Activated CD4-positive, alpha-beta T cell treated with anti-CD3 and anti-CD28 coated beads for 36 hours (primary cell): ENCODE data around the gene ZNF398. TPM values are rescaled to one million over a fixed set of nuclear protein-coding genes. Genes with fewer than 3 reads are reported as not detected.
"Not testable (repeated sequence)": the region's sequence is repeated elsewhere in the genome, so short reads cannot be mapped to it uniquely, and the experiment has no call there.

Source experiments
- ATAC-seq: fragments of 200-7000 bp; cut with Tn5 transposase; one replicate; pipeline ENCODE4 v1.10.0; 2021; ENCODE audit warnings: mild to moderate bottlenecking, moderate library complexity
- CTCF ChIA-PET: fragments of 350-600 bp; sonication (Branson Sonifier 250); formaldehyde crosslinking; loops from one replicate; lab custom pipeline; 2021; ENCODE audit warnings: antibody characterized with exemption; lab: Charles Lee
- POLR2A ChIA-PET: fragments of 350-600 bp; sonication (Branson Sonifier 250); formaldehyde crosslinking; loops from one replicate; lab custom pipeline; 2021; ENCODE audit warnings: antibody characterized with exemption, inconsistent platforms; lab: Charles Lee
- DNase-seq: peaks from one replicate; pipeline ENCODE4 v3.0.0-alpha.2; 2020
- H3K27ac Mint-ChIP-seq: one replicate; pipeline ENCODE4 v1.8.0; 2021; ENCODE audit warnings: mixed read lengths
- H3K27me3 Mint-ChIP-seq: one replicate; pipeline ENCODE4 v1.8.0; 2021; ENCODE audit warnings: mixed read lengths
- H3K36me3 Mint-ChIP-seq: one replicate; pipeline ENCODE4 v1.8.0; 2021; ENCODE audit warnings: low read depth, mixed read lengths
- H3K4me1 Mint-ChIP-seq: one replicate; pipeline ENCODE4 v1.8.0; 2021; ENCODE audit warnings: mixed read lengths
- H3K4me3 Mint-ChIP-seq: one replicate; pipeline ENCODE4 v1.8.0; 2021; ENCODE audit warnings: mild to moderate bottlenecking, moderate library complexity, mixed read lengths
- H3K9me3 Mint-ChIP-seq: one replicate; pipeline ENCODE4 v1.8.0; 2021; ENCODE audit warnings: low read depth, mixed read lengths
- intact Hi-C, 2 experiments: fragments of 100-400 bp; cut with DNase I in 1 of 2; cut with micrococcal nuclease in 1 of 2; formaldehyde crosslinking; loops; one replicate each; pipeline versions ENCODE4 v1.14.2 to v1.15.1; 2022 to 2024; cut with DNase I, micrococcal nuclease
- total RNA-seq, 2 experiments: library from RNA; stranded (reverse); gene quantifications; one replicate each; pipeline ENCODE4 v1.2.3, GENCODE V29; 2021

The ZNF398 gene
- total RNA-seq, 2 experiments from 2014 or later: 9.6 to 10.5 TPM

GRCh38 chr7:149125863-149126661, 21.2 kb upstream of the ZNF398 start, which contains the start of gene ZNF425:
Gene ZNF425, minus strand, starts transcription at chr7:149126324. Its CDS starts 111 bp downstream, at chr7:149126213.
- intact Hi-C loops: loop anchor here (1.0 to 5.0 kb wide), 14 partner anchors 21 to 1931 kb away; partner anchors contain the start of genes ZNF398 (in 2 of the 2), ZNF783 (in 2 of the 2), CDK5 (in 1 of the 2) and CUL1 (in 1 of the 2)
- peaks cover 21% of the 10 kb centered on the region for H3K4me1 Mint-ChIP-seq
- peaks cover 6% of the 10 kb centered on the region for H3K9me3 Mint-ChIP-seq

GRCh38 chr7:149126662-149127266, 20.5 kb upstream of the ZNF398 start:
- H3K4me1 Mint-ChIP-seq: peaks cover 21% of the 10 kb centered on the region
- no peaks in the 10 kb centered on the region for H3K27me3 Mint-ChIP-seq
- H3K4me3 Mint-ChIP-seq: peak overlapping the region; percentile 83
- H3K27ac Mint-ChIP-seq: peak overlapping the region; percentile 99
- H3K9me3 Mint-ChIP-seq: peaks cover 9% of the 10 kb centered on the region
- H3K36me3 Mint-ChIP-seq: peaks cover 48% of the 10 kb centered on the region
- intact Hi-C loops: loop anchor here (1.0 to 5.0 kb wide), 17 partner anchors 21 to 1931 kb away; partner anchors contain the start of genes ZNF398 (in 2 of the 2), ZNF783 (in 2 of the 2), CDK5 (in 1 of the 2) and CUL1 (in 1 of the 2)
- CTCF ChIA-PET: interaction anchor here (0.7 to 5.2 kb wide), 6 partner anchors 9 to 61 kb away, joined by 3 to 31 read pairs (median 6); partner anchors contain the start of genes ZNF398 and ZNF786
- ATAC-seq (peak; percentile 56), DNase-seq (peak; percentile 82)
- POLR2A ChIA-PET: interaction anchor here (0.6 to 1.3 kb wide), 3 partner anchors 20 to 1629 kb away, joined by 4 to 11 read pairs (median 7); partner anchors contain the start of gene ZNF398

More at GRCh38 chr7:149125863-149126661, 21.2 kb upstream of the ZNF398 start, which contains the start of gene ZNF425:
- peak within 1 kb of the TSS; percentile 99 for H3K27ac Mint-ChIP-seq
- CTCF ChIA-PET: interaction anchor here (0.5 to 5.2 kb wide), 13 partner anchors 10 to 455 kb away, joined by 3 to 31 read pairs (median 4); partner anchors contain the start of genes ZNF282, ZNF398 and ZNF786
- H3K27me3 Mint-ChIP-seq: no peaks in the 10 kb centered on the region
- peaks cover 41% of the 10 kb centered on the region for H3K36me3 Mint-ChIP-seq
- POLR2A ChIA-PET: interaction anchor here (0.6 to 1.3 kb wide), 3 partner anchors 21 to 1630 kb away, joined by 3 to 7 read pairs (median 4); partner anchors contain the start of genes ZNF282 and ZNF398
- peak within 1 kb of the TSS; percentile 83 for H3K4me3 Mint-ChIP-seq
- ATAC-seq (peak; percentile 88), DNase-seq (peak; percentile 96)

- ATAC-seq (no peak), DNase-seq (no peak)
- intact Hi-C loops: no loop called here
- H3K4me3 Mint-ChIP-seq: no peak overlapping the region
- H3K27me3 Mint-ChIP-seq: no peaks in the 10 kb centered on the region
- peaks cover 10% of the 10 kb centered on the region for H3K4me1 Mint-ChIP-seq
- CTCF ChIA-PET: interaction anchor here (0.8 kb wide), 1 partner anchor 128 kb away, joined by 3 read pairs; no protein-coding TSS in a partner anchor
- H3K9me3 Mint-ChIP-seq: peaks cover 9% of the 10 kb centered on the region
- peaks cover 53% of the 10 kb centered on the region for H3K36me3 Mint-ChIP-seq
- no peak overlapping the region for H3K27ac Mint-ChIP-seq
- POLR2A ChIA-PET: no interaction called here
Measured at GRCh38 chr7:149130572-149131198, 16.6 kb upstream of the ZNF398 start.

GRCh38 chr7:149133028-149133710, 14.1 kb upstream of the ZNF398 start:
- intact Hi-C loops: no loop called here
- H3K27ac Mint-ChIP-seq: no peak overlapping the region
- CTCF ChIA-PET: interaction anchor here (1.3 kb wide), 1 partner anchor 14 kb away, joined by 3 read pairs; the partner anchor contains the start of gene ZNF398
- no peaks in the 10 kb centered on the region for H3K27me3 Mint-ChIP-seq
- POLR2A ChIA-PET: no interaction called here
- peaks cover 43% of the 10 kb centered on the region for H3K36me3 Mint-ChIP-seq
- H3K4me3 Mint-ChIP-seq: no peak overlapping the region
- H3K9me3 Mint-ChIP-seq: peaks cover 9% of the 10 kb centered on the region
- ATAC-seq (no peak), DNase-seq (no peak)
- H3K4me1 Mint-ChIP-seq: peaks cover 3% of the 10 kb centered on the region

GRCh38 chr7:149136118-149136517, 11.1 kb upstream of the ZNF398 start:
- Mint-ChIP-seq H3K27me3 (no peaks in the 10 kb centered on the region), H3K4me1 (no peaks in the 10 kb centered on the region), H3K4me3 (no peak overlapping the region), H3K36me3 (peaks cover 18% of the 10 kb centered on the region), H3K27ac (no peak overlapping the region), H3K9me3 (peaks cover 2% of the 10 kb centered on the region)
- ATAC-seq (no peak), DNase-seq (no peak)
- ChIA-PET POLR2A (interaction anchor here (0.6 kb wide), 1 partner anchor 376 kb away, joined by 3 read pairs; no protein-coding TSS in a partner anchor), CTCF (interaction anchor here (1.1 to 2.1 kb wide), 3 partner anchors 9 to 43 kb away, joined by 3 to 8 read pairs (median 4); partner anchors contain the start of gene ZNF398)
- intact Hi-C loops: no loop called here

GRCh38 chr7:149140831-149141230, 6.4 kb upstream of the ZNF398 start:
- peaks cover 7% of the 10 kb centered on the region for H3K36me3 Mint-ChIP-seq
- H3K9me3 Mint-ChIP-seq: no peaks in the 10 kb centered on the region
- DNase-seq (no peak), ATAC-seq (no peak)
- no peak overlapping the region for H3K4me3 Mint-ChIP-seq
- CTCF ChIA-PET: no interaction called here
- peaks cover 11% of the 10 kb centered on the region for H3K4me1 Mint-ChIP-seq
- POLR2A ChIA-PET: no interaction called here
- no peak overlapping the region for H3K27ac Mint-ChIP-seq
- no peaks in the 10 kb centered on the region for H3K27me3 Mint-ChIP-seq
- intact Hi-C loops: no loop called here

GRCh38 chr7:149141893-149142292, 5.4 kb upstream of the ZNF398 start:
- H3K36me3 Mint-ChIP-seq: peaks cover 8% of the 10 kb centered on the region
- intact Hi-C loops: no loop called here
- no peaks in the 10 kb centered on the region for H3K27me3 Mint-ChIP-seq
- no peak for ATAC-seq
- POLR2A ChIA-PET: interaction anchor here (0.6 kb wide), 1 partner anchor 18 kb away, joined by 4 read pairs; no protein-coding TSS in a partner anchor
- CTCF ChIA-PET: no interaction called here
- H3K27ac Mint-ChIP-seq: no peak overlapping the region
- H3K9me3 Mint-ChIP-seq: no peaks in the 10 kb centered on the region
- DNase-seq: no peak
- H3K4me1 Mint-ChIP-seq: peaks cover 15% of the 10 kb centered on the region
- no peak overlapping the region for H3K4me3 Mint-ChIP-seq

- CTCF ChIA-PET: interaction anchor here (1.0 kb wide), 1 partner anchor 79 kb away, joined by 3 read pairs; no protein-coding TSS in a partner anchor
- H3K9me3 Mint-ChIP-seq, H3K4me3 Mint-ChIP-seq, H3K27me3 Mint-ChIP-seq, ATAC-seq, POLR2A ChIA-PET, H3K27ac Mint-ChIP-seq, intact Hi-C loops, DNase-seq: not testable (repeated sequence)
- peaks cover 12% of the 10 kb centered on the region for H3K36me3 Mint-ChIP-seq
- H3K4me1 Mint-ChIP-seq: peaks cover 23% of the 10 kb centered on the region
Measured at GRCh38 chr7:149144436-149144922, 2.8 kb upstream of the ZNF398 start.

GRCh38 chr7:149145031-149145845, 2.0 kb upstream of the ZNF398 start:
- Mint-ChIP-seq H3K36me3 (peaks cover 14% of the 10 kb centered on the region), H3K27ac (peak overlapping the region; percentile 99), H3K4me3 (peak overlapping the region; percentile 98), H3K9me3 (no peaks in the 10 kb centered on the region), H3K27me3 (no peaks in the 10 kb centered on the region), H3K4me1 (peaks cover 29% of the 10 kb centered on the region)
- no peak for ATAC-seq
- POLR2A ChIA-PET: no interaction called here
- peak; percentile 23 for DNase-seq
- CTCF ChIA-PET: interaction anchor here (2.5 kb wide), 2 partner anchors 10 to 19 kb away, joined by 8 to 31 read pairs; partner anchors contain the start of gene ZNF425
- intact Hi-C loops: loop anchor here (5.0 kb wide), 4 partner anchors 117 to 477 kb away; partner anchors contain the start of genes CUL1 (in 1 of the 2) and ZNF783 (in 1 of the 2)
